ENCODE results near the gene PITX2.

- TF ChIP-seq ELF4 (CRISPR knock-in tag; IDR thresholded peaks at IDR 0.05; ENCODE audit: low read depth) (no peak), MLX (CRISPR knock-in tag; IDR thresholded peaks at IDR 0.05) (no peak), CTCF (IDR thresholded peaks at IDR 0.05) (no peak), AFF4 (CRISPR knock-in tag; IDR thresholded peaks at IDR 0.05; ENCODE audit: borderline replicate concordance) (no peak), NR1H2 (CRISPR knock-in tag; IDR thresholded peaks at IDR 0.05) (no peak), TCF7 (CRISPR knock-in tag; IDR thresholded peaks at IDR 0.05; ENCODE audit: low read depth) (no peak), ZNF263 (CRISPR knock-in tag; IDR thresholded peaks at IDR 0.05; ENCODE audit: low read depth) (no peak), JUN (CRISPR knock-in tag; IDR thresholded peaks at IDR 0.05) (no peak)
Measured at GRCh38 chr4:110597582-110597981, 25.3 kb downstream of the PITX2 start.
